ENCODE results near the gene CCT3.
"Not testable (repeated sequence)": the region's sequence is repeated elsewhere in the genome, so short reads cannot be mapped to it uniquely, and the experiment has no call there.

Gene CCT3

GRCh38 chr1:156338180-156338976, at the start of gene CCT3, which contains the start of gene TSACC:
CCT3 (minus strand) TSS chr1:156338292; CDS start chr1:156338184, 108 bp downstream.
TSACC (plus strand) TSS chr1:156338526; CDS start chr1:156339758, 1,232 bp downstream.
- DNase-seq: peak; percentile 98

DNA sequence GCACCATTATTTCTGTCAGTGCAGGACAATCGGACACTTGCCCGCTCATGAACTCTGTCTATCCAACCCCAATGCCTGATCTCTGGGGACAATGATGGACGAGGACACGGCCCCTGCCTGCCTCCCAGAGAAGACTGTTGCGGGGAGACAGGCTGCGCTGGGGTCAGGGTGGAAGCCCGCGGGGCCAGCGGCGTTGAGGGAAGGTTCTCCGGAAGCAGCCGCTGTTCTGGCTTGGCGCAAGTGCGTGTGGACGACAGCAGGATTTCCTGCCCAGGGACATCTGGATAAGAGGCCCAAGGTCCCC, 49.7 kb upstream of the CCT3 start:
- DNase-seq: peak; percentile 68

DNA sequence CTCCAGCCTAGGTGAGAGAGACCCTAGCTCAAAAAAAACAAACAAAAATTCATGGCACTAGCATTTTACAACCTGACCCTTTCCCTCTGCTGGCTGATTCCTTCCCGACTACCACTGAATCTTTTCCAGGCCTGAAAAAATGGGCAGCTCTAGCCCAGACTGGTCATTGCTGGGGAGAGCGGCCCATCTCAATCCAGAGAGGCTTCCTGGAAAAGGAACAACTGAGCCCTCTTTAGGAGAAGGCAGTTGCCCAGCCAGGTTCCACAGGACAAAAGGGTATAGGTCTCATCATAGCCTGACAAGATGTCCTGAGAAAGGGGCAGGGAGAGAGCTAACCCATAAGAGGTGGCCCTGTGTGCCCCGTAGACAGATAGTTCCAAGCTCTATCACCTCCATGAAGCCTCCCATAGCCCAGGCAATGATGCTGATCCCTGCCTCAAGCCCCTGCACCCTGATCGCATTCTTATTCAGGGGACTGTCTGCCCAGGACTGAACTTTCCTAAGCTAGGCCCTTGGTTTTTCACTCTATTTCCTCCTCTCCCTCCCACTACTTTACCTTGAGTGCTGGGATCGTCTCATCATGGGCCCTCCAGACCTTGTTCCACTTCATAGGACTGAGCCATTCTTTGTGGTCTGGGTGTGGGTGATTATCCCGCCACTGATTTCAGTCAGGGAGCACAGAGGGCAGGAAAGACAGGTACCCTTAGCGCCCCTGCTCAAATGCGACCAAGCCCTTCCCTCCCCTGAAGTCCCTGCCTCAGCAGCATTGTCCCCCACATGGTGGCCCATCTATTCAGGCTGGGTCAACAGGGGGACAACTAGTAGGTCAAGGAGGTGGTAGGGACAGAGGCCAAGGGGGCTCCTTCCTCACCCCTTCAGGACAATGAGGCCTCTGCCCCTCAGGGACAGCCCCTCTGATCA, 49.1 kb upstream of the CCT3 start:
- no peak for DNase-seq

GRCh38 chr1:156386134-156386901, 48.2 kb upstream of the CCT3 start:
- no peak for DNase-seq

- peak; percentile 82 for DNase-seq
Observed at GRCh38 chr1:156385534-156386031, 47.5 kb upstream of the CCT3 start.

GRCh38 chr1:156384658-156385057, 46.6 kb upstream of the CCT3 start:
- no peak for DNase-seq

DNA sequence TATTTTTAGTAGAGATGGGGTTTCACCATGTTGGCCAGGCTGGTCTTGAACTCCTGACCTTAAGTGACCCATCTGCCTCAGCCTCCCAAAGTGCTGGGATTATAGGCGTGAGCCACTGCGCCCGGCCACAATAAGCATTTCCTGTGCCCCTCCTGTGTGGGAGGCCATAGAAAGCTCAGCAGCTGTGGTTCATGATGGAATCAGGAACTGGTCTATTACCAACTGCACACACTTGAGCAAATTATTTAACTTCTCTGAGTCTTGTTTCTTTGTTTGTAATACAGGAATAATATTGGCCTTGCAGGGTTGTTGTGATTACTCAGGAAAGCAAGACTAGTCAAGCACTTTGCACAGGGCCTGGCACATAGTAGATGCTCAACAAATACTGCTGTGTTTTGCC, 45.9 kb upstream of the CCT3 start:
- no peak for DNase-seq

- DNase-seq: peak; percentile 77
Observed at GRCh38 chr1:156383023-156383422, 44.9 kb upstream of the CCT3 start.

GRCh38 chr1:156382561-156382960, 44.5 kb upstream of the CCT3 start:
- no peak for DNase-seq

DNA sequence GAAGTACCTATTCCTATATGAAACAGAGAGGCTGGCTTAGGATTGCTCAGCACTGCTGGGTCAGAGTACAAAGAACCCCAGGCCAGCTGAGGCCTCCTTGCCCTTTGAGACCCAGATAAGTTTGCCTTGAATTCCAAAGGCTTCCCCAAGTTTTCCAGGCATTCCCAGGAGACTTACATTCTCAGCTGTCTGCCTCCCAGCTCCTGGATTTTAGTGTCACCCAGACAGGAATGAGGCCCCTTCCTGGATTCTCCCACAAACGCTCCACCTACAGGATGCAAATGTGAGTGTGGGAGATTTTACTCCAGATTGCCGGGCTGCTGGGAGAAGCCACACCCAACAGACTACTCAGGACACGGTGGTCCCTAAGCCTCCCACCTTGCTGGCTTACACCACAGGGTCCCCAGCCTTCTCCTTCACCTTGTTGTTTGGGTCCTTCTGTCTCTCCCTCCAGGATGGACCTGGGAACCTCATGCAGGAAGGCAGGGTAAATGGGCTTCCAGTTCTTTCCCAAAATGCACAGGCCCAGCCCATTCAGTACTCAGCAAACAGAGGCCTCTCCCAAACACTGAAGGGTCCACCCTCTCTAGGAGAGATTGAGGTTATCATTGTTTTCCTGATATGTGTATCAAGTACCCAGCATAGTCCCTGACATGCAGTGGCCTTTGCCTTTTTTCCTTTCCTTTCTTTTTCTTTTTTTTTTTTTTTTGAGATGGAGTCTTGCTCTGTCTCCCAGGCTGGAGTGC, 41.5 kb upstream of the CCT3 start:
- DNase-seq: no peak

DNA sequence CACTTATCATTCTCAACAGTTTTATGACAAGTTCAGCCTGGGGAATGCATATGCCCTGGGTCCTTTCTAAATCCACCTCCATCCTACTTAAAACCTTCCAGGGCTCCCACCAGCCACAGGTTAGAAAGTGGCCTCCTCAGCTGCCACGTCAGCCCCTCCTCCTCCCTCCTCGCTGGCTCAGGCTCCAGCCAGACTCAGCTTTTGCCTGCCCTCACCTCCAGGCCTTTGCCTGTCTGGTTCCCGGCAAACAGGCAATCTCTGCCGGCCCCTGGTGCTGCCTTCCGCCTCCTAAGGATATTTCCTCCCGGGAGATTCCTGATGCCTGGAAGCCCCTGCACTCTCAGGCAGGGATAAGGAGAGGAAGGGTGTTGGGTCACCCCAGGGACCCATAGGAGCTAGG, 40.5 kb upstream of the CCT3 start:
- DNase-seq: no peak

DNA sequence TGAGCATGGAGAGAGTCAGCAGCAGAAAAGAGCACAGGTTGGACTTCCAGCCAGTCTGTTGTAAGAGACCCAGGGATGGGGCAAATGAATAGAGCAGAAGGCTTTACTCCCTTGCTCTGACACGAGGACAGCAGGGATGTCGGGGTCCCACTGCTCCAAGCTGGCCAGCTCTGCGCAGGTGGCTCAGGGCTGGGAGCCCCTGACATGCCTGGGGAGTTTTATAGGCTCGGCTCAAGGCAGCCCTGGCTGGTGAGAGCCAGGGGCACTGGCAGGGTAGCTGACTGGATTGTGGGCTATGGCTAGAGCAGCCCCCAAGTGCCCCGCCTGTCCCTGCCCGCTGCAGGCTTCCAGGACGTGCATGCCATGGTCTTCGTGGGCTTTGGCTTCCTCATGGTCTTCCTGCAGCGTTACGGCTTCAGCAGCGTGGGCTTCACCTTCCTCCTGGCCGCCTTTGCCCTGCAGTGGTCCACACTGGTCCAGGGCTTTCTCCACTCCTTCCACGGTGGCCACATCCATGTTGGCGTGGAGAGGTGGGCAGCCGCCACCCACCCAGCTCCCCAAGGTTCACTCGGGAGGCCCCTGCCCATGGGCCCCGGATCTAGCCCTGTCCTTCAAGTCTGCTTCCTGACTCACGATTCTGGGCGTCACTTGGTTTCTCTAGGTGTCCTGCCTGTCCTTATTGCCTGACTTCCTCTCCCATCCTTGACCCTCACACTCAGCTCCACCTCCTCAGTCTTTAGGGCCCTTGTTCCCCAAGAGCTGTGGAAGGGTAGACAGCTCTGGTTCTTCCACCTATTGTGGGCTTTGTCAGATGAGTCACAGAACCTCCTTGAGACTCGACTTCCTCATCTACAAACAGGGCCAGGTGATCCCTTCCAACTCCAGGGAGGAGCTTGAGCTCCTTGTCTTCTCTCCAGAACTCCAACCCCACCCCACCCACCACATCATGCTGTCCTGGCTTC, 39.1 kb upstream of the CCT3 start:
- DNase-seq: no peak

- DNase-seq: no peak
Observed at GRCh38 chr1:156376146-156376545, 38.1 kb upstream of the CCT3 start.

DNA sequence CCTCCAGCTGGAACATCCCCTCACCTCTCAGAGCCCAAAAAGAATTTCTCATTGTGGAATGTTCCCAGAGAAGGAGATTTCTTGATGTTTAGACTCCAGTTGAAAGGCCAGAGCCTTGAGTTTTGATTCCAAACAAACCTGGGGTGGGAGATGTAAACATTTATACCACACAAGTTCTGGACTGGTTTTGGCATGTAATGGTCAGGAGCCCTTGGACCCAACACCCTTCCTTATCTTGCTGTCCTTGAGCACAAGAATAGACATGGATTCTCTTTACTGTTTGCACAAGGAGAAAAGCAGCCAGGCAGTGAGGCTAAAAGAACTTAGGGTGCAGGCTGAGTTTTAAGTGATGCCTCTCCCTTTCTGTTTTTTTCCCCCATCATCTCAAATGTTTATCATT, 35.5 kb upstream of the CCT3 start:
- no peak for DNase-seq

DNA sequence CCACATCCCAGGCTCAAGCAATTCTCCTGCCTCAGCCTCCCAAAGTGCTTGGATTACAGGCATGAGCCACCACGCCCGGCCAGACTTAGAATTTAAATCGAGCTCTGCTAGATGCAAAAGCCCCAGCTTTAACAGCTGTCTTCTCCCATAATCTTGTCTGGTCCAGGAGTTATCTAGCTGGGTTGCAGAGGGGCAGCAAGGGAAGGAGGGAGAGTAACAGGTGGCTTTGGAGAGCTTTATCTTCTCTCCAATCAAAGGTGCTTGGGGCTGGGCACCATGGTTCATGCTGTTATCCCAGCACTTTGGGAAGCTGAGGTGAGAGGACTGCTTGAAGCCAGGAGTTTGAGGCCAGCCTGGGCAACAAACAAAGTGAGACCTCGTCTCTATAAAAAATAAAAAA, 34.8 kb upstream of the CCT3 start:
- DNase-seq: no peak

DNA sequence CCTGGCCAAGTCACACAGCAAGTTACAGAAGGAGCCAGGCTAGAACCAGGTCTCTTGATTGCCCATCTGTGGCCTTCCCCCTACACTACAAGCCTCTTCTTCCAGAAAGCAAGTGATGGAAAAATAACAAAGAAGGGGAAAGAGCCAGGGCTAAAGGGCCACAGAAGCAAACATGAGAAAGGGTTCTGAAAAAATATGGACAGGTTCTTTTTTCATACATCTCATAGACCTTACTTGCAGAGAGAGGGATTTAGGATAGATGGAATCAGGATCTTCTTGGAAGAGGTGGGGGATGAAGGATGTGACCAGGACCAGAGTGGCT, 34.1 kb upstream of the CCT3 start:
- DNase-seq: no peak

DNA sequence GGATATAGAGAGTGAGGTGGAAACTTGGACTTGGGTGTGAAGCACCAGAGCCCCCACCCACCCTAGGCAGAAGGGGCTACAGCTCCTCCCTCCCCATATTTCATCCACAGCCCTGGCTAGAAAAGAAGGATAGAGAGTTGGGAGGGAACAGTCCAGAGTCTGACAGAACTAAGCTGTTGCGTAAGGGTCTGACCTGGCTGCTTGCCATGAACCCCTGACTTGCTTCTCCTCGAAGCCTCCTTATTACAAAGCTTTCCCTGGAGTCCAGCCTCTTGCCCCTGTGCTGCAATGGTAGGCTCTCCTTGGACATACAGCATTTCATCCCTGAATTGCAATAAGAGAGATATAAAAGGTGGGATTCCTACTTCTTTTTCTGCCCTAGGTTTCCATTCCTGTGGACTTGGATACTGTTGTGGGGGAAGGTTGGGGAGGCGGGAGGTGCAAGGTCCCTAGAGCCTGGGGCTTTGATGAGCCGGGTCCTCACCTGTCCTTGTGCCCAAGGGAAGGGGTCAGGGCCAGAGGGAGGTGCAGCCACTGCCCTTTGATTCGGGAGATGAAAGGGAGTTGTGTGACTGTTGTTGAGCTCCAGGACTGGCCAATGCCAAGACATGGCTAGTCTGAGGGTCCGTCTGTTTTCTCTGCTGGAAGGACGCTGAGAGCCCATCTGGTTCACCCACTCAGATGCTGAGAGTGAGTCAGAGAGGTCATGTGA, 33.6 kb upstream of the CCT3 start:
- no peak for DNase-seq

- not testable (repeated sequence) for DNase-seq
Observed at GRCh38 chr1:156369685-156370286, 31.7 kb upstream of the CCT3 start.

DNA sequence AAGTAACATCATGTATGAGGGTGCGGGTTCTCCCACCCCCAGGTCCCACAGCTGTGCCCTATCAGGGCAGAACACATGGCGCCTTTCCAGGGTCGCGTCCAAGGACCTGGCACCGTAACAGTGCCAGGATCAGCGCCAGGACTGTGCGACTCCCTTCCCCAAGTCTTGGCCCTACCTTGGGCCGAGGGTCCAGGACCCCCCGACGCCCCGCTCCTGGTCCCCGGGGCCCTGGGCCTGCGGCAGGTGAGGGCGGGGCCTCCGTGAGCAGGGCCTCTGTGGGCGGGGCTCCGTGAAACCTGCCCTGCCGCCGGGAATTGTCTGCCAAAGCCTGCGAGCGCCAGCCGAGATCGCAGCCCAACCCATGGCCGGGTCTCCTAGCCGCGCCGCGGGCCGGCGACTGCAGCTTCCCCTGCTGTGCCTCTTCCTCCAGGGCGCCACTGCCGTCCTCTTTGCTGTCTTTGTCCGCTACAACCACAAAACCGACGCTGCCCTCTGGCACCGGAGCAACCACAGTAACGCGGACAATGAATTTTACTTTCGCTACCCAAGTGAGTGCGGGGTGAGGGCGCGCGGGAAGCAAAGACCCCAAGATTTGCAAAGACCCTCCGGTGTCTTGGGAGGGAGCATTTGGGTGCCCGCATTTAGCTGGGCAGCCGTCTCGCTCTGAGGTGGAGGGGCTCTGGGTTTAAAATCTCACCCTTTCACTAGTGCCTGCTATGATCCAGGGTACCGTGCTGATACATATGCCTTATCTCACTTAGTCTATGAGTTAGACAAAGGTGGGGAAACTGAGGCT, 31.0 kb upstream of the CCT3 start, which contains the start of gene RHBG:
Gene RHBG, plus strand, starts transcription at position 323 of the 796 bp plus-strand sequence. Its CDS starts 39 bp downstream, at position 362.
- DNase-seq: no peak
